ENCODE results near the gene RIC1.
"Not testable (repeated sequence)": the region's sequence is repeated elsewhere in the genome, so short reads cannot be mapped to it uniquely, and the experiment has no call there.

The RIC1 gene

GRCh38 chr9:5721279-5722087, 92.6 kb downstream of the RIC1 start:
- no peak overlapping the region for H2AFZ ChIP-seq (ENCODE audit: low read length)
- no peak overlapping the region for H3K9ac ChIP-seq (ENCODE audit: low read length)
- no peak overlapping the region for H3K27ac ChIP-seq (ENCODE audit: low read depth, low read length, poor library complexity, severe bottlenecking)
- H4K20me1 ChIP-seq (ENCODE audit: insufficient read depth, low read length), result no peaks in the 10 kb centered on the region
- H3F3A ChIP-seq (ENCODE audit: insufficient read depth, low read length), result no peaks in the 10 kb centered on the region
- H3K4me3 ChIP-seq (ENCODE audit: low read depth, low read length, poor library complexity, severe bottlenecking), result no peak overlapping the region
- no peaks in the 10 kb centered on the region for H3K4me1 ChIP-seq (ENCODE audit: insufficient read depth, low read length, severe bottlenecking)
- no peaks in the 10 kb centered on the region for H3K79me2 ChIP-seq (ENCODE audit: insufficient read depth, low read length)
- no peak overlapping the region for H3K4me2 ChIP-seq (ENCODE audit: low read length)
- H3K27me3 ChIP-seq (ENCODE audit: insufficient read depth, low read length), result no peaks in the 10 kb centered on the region
- no peaks in the 10 kb centered on the region for H3K9me2 ChIP-seq (ENCODE audit: low read depth, low read length)
- TF ChIP-seq, protein P1, sequence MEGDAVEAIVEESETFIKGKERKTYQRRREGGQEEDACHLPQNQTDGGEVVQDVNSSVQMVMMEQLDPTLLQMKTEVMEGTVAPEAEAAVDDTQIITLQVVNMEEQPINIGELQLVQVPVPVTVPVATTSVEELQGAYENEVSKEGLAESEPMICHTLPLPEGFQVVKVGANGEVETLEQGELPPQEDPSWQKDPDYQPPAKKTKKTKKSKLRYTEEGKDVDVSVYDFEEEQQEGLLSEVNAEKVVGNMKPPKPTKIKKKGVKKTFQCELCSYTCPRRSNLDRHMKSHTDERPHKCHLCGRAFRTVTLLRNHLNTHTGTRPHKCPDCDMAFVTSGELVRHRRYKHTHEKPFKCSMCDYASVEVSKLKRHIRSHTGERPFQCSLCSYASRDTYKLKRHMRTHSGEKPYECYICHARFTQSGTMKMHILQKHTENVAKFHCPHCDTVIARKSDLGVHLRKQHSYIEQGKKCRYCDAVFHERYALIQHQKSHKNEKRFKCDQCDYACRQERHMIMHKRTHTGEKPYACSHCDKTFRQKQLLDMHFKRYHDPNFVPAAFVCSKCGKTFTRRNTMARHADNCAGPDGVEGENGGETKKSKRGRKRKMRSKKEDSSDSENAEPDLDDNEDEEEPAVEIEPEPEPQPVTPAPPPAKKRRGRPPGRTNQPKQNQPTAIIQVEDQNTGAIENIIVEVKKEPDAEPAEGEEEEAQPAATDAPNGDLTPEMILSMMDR (IDR thresholded peaks at IDR 0.05; ENCODE audit: low read length), result no peak
- no peak for TF ChIP-seq EZH2 (IDR thresholded peaks at IDR 0.05; ENCODE audit: borderline replicate concordance, low read length)
- no peaks in the 10 kb centered on the region for H3K9me3 ChIP-seq (ENCODE audit: low read length)
- peaks cover 57% of the 10 kb centered on the region for H3K36me3 ChIP-seq (ENCODE audit: insufficient read depth, low read length)

DNA sequence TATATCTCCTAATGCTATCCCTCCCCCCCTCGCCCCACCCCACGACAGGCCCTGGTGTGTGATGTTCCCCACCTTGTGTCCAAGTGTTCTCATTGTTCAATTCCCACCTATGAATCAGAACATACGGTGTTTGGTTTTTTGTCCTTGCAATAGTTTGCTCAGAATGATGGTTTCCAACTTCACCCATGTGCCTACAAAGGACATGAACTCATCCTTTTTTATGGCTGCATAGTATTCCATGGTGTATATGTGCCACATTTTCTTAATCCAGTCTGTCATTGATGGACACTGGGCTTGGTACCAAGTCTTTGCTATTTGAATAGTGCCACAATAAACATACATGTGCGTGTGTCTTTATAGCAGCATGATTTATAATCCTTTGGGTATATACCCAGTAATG, 93.8 kb downstream of the RIC1 start:
- H3K9me3 ChIP-seq (ENCODE audit: low read length); H3K4me2 ChIP-seq (ENCODE audit: low read length); H3K9me2 ChIP-seq (ENCODE audit: low read depth, low read length); H3K9ac ChIP-seq (ENCODE audit: low read length); H4K20me1 ChIP-seq (ENCODE audit: insufficient read depth, low read length); H3F3A ChIP-seq (ENCODE audit: insufficient read depth, low read length); H3K27me3 ChIP-seq (ENCODE audit: insufficient read depth, low read length); H2AFZ ChIP-seq (ENCODE audit: low read length); H3K4me3 ChIP-seq (ENCODE audit: low read depth, low read length, poor library complexity, severe bottlenecking); H3K4me1 ChIP-seq (ENCODE audit: insufficient read depth, low read length, severe bottlenecking); H3K79me2 ChIP-seq (ENCODE audit: insufficient read depth, low read length); H3K27ac ChIP-seq (ENCODE audit: low read depth, low read length, poor library complexity, severe bottlenecking): not testable (repeated sequence)
- H3K36me3 ChIP-seq (ENCODE audit: insufficient read depth, low read length), result peaks cover 56% of the 10 kb centered on the region

- H3K4me3 ChIP-seq (ENCODE audit: low read depth, low read length, poor library complexity, severe bottlenecking), result no peak overlapping the region
- no peak overlapping the region for H2AFZ ChIP-seq (ENCODE audit: low read length)
- peaks cover 87% of the 10 kb centered on the region for H3K36me3 ChIP-seq (ENCODE audit: insufficient read depth, low read length)
- no peaks in the 10 kb centered on the region for H3K9me3 ChIP-seq (ENCODE audit: low read length)
- H3K27ac ChIP-seq (ENCODE audit: low read depth, low read length, poor library complexity, severe bottlenecking), result no peak overlapping the region
- no peaks in the 10 kb centered on the region for H3K27me3 ChIP-seq (ENCODE audit: insufficient read depth, low read length)
- no peaks in the 10 kb centered on the region for H3F3A ChIP-seq (ENCODE audit: insufficient read depth, low read length)
- TF ChIP-seq, protein P1 (IDR thresholded peaks at IDR 0.05; ENCODE audit: low read length), result no peak
- TF ChIP-seq EZH2 (IDR thresholded peaks at IDR 0.05; ENCODE audit: borderline replicate concordance, low read length), result no peak
- no peaks in the 10 kb centered on the region for H3K9me2 ChIP-seq (ENCODE audit: low read depth, low read length)
- no peaks in the 10 kb centered on the region for H3K4me1 ChIP-seq (ENCODE audit: insufficient read depth, low read length, severe bottlenecking)
- H3K79me2 ChIP-seq (ENCODE audit: insufficient read depth, low read length), result no peaks in the 10 kb centered on the region
- no peak overlapping the region for H3K4me2 ChIP-seq (ENCODE audit: low read length)
- H3K9ac ChIP-seq (ENCODE audit: low read length), result no peak overlapping the region
- no peaks in the 10 kb centered on the region for H4K20me1 ChIP-seq (ENCODE audit: insufficient read depth, low read length)
These were observed 106.2 kb downstream of the RIC1 start for GRCh38 chr9:5735072-5735471.
